Brain microvascular endothelial cell (primary cell): ENCODE data around the gene CFAP68.
"Not testable (repeated sequence)": the region's sequence is repeated elsewhere in the genome, so short reads cannot be mapped to it uniquely, and the experiment has no call there.

Experiments used
- DNase-seq: peaks from one replicate; pipeline ENCODE4 v3.0.0-alpha.2; 2020
- H3K27ac ChIP-seq: fragments of 250-450 bp; sonication (Bioruptor Pico); 2 replicates; pipeline ENCODE4 v1.5.1; 2020; ENCODE audit warnings: mild to moderate bottlenecking, moderate library complexity
- H3K27me3 ChIP-seq: fragments of 250-450 bp; sonication (Bioruptor Pico); replicated peaks from 2 replicates; pipeline ENCODE4 v1.5.1; 2020; ENCODE audit warnings: mild to moderate bottlenecking
- H3K36me3 ChIP-seq: fragments of 250-450 bp; sonication (Bioruptor Pico); replicated peaks from 2 replicates; pipeline ENCODE4 v1.5.1; 2020; ENCODE audit warnings: mild to moderate bottlenecking
- H3K4me3 ChIP-seq: 2 replicates; pipeline ENCODE4 v1.5.1; 2011; ENCODE audit warnings: low read depth, mild to moderate bottlenecking, control low read depth, low read length, moderate library complexity
- in situ Hi-C: cut with HindIII; loops from 2 replicates; pipeline ENCODE4 v1.10.0; 2017; ENCODE audit warnings: low sequenced_read_pairs, low pct_ligation_motif_present
- TF ChIP-seq, protein P1 (sequence below): IDR thresholded peaks from 2 replicates; pipeline ENCODE4 v1.5.1; 2011; ENCODE audit warnings: low read depth, mild to moderate bottlenecking, moderate library complexity, low read length, control low read depth, inconsistent platforms; ENCODE audit errors: missing control alignments

CFAP68 gene

DNA sequence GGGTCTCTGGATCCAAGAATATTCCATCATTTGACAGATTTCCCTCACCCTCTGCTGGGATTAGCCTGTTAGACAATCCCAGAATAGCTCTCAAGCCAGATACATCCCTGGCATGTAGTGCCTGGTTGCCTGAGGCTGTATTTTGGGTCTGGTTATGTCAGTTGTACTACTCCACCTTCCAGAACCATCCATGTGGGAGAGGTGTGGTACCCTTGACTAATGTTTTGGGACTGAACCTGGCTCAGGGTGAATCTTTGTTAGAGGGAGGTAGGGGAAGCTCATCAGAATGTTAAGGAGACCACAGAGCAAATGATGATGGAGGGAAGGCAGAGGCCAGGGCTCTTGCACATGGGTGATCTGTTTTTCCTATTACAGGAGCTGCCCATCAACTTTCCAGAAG, 44.6 kb downstream of the CFAP68 start:
- in situ Hi-C loops = no loop called here
- Histone ChIP-seq H3K27ac (no peak overlapping the region), H3K27me3 (no peaks in the 10 kb centered on the region), H3K4me3 (no peak overlapping the region), H3K36me3 (no peaks in the 10 kb centered on the region)
- DNase-seq = no peak
- TF ChIP-seq, protein P1, sequence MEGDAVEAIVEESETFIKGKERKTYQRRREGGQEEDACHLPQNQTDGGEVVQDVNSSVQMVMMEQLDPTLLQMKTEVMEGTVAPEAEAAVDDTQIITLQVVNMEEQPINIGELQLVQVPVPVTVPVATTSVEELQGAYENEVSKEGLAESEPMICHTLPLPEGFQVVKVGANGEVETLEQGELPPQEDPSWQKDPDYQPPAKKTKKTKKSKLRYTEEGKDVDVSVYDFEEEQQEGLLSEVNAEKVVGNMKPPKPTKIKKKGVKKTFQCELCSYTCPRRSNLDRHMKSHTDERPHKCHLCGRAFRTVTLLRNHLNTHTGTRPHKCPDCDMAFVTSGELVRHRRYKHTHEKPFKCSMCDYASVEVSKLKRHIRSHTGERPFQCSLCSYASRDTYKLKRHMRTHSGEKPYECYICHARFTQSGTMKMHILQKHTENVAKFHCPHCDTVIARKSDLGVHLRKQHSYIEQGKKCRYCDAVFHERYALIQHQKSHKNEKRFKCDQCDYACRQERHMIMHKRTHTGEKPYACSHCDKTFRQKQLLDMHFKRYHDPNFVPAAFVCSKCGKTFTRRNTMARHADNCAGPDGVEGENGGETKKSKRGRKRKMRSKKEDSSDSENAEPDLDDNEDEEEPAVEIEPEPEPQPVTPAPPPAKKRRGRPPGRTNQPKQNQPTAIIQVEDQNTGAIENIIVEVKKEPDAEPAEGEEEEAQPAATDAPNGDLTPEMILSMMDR = no peak

DNA sequence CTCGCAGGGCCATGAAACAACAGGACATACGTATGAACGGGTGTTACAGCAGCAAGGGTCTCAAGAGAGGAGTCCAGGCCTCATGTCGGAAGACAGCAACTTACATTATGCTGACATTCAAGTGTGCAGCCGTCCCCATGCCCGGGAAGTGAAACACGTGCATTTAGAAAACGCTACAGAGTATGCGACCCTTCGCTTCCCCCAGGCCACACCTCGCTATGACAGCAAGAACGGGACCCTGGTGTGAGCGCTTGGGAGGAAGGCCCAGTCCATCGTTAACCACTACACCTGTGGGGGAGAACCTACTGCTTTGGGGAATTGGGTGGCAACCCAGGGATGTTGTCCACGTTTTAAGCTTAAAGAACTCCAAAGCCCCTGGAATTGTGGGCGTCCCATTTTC, 46.6 kb downstream of the CFAP68 start:
- in situ Hi-C loops = no loop called here
- no peaks in the 10 kb centered on the region for H3K36me3 ChIP-seq
- no peak overlapping the region for H3K27ac ChIP-seq
- no peak overlapping the region for H3K4me3 ChIP-seq
- no peaks in the 10 kb centered on the region for H3K27me3 ChIP-seq
- TF ChIP-seq, protein P1 = no peak
- no peak for DNase-seq

DNA sequence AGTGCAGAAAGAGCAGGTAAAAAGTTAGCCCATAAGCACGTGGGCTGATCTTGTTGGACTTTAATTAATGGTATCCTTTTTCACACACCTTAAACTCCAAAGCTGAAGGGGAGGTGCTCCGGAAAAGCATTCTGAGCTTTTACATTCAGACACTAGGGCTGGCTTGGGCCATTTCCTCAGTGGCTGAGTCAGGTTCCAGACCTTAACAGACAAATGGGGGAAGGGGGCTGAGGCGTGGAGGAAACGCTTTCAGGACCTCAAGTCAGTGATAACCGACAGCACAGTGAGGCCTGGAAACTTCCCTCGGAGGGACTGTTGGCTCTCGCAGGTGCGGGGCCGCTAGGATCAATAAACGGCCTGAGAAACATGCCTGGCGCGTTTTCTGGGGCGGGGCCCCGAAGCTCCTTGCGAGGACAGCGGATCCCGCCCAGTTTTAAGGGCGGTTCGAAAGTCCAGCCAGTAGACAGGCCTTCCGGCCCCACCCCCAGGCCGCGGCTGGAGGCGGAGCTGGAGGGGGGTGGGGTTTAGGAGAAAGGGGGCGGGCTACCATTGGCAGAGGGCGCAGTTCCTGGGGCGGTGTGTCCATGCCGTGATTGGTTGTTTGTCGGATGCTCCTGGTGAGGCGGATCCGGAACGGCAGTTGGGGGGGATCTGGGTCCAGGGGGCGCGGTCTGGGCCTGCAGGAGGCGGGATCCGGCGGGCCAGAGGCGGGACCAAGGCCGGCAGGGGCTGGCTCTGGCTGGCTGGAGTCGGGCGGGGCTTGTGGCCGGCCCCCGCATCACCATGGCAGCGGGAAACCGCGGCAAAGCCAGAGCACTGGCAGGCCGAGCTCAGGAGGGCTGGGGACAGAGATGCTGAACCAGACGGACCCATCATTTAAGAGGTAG, 47.4 kb downstream of the CFAP68 start:
- Histone ChIP-seq H3K27me3 (no peaks in the 10 kb centered on the region), H3K36me3 (no peaks in the 10 kb centered on the region), H3K4me3 (peak overlapping the region; percentile 62), H3K27ac (peak overlapping the region; percentile 70)
- peak; percentile 93 for DNase-seq
- TF ChIP-seq, protein P1 = peak; percentile 16
- in situ Hi-C loops = no loop called here

DNA sequence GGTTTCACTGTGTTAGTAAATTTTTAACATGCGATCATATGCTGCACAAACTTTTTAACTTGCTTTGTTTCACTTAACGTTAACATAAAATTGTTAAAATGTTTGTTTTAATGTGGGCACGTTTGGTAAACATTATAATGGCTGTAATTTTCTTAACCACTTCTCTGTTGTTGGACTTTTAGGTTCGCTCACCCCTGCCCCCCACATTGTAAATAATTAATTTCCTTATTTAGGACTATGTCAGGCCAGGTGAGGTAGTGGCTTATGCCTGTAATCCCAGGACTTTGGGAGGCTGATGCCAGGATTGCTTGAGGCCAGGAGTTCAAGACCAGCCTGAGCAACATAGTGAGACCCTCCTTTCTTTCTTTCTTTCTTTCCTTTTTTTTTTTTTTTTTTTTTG, 51.1 kb downstream of the CFAP68 start:
- in situ Hi-C loops = no loop called here
- no peak for DNase-seq
- TF ChIP-seq, protein P1 = no peak
- H3K27ac ChIP-seq = no peak overlapping the region
- no peak overlapping the region for H3K4me3 ChIP-seq
- H3K27me3 ChIP-seq = no peaks in the 10 kb centered on the region
- H3K36me3 ChIP-seq = no peaks in the 10 kb centered on the region

DNA sequence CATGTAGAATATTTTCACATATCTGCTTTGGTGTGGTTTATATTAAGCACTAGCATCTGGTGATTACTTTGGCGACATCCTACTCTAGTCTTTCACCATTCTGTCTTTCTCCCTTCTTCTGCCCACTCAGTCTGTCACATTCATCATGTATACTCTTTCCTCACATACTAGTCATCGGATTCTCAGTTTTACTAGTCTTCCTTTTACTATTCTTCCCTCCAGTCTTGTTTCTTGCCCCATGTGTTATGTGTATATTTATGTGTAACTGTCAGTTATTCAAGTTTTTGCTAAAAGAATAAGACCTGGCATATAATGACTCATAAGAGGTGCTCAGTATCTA, 53.2 kb downstream of the CFAP68 start:
- Histone ChIP-seq H3K4me3 (no peak overlapping the region), H3K27me3 (no peaks in the 10 kb centered on the region), H3K27ac (no peak overlapping the region), H3K36me3 (no peaks in the 10 kb centered on the region)
- no peak for DNase-seq
- TF ChIP-seq, protein P1 = no peak
- in situ Hi-C loops = no loop called here

DNA sequence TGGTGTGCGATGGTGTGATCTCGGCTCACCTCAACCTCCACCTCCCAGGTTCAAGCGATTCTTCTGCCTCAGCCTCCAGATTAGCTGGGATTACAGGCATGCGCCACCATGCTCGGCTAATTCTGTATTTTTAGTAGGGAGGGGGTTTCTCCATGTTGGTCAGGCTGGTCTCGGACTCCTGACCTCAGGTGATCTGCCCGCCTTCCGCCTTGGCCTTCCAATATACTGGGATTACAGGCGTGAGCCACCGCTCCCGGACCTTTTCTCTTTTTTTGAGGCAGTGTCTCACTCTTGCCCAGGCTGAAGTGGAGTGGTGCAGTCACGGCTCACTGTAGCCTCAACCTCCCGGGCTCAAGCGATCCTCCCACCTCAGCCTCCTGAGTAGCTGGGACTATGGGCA, 53.8 kb downstream of the CFAP68 start:
- H3K36me3 ChIP-seq, H3K27me3 ChIP-seq, in situ Hi-C loops, H3K4me3 ChIP-seq, DNase-seq, H3K27ac ChIP-seq: not testable (repeated sequence)
